HepG2 (cell line): ENCODE measurements around the gene HTR6. TPM values are rescaled to one million over a fixed set of nuclear protein-coding genes. Genes with fewer than 3 reads are reported as not detected.

Source experiments
- ATAC-seq: fragments of 200-7000 bp; cut with Tn5 transposase; 3 replicates; pipeline ENCODE4 v1.9.1; 2020; ENCODE audit warnings: mild to moderate bottlenecking, moderate library complexity
- BruUV-seq: library from RNA; stranded (reverse); fragments of 400-500 nt; replicated peaks from 2 replicates; lab custom pipeline; 2021; lab: Mats Ljungman, UMichigan
- CTCF ChIA-PET: fragments of 300-600 bp; formaldehyde crosslinking; extraction: SDS; loops from one replicate; lab custom pipeline; 2021; ENCODE audit warnings: low total read pairs, inconsistent platforms, low intra/inter-chr PET ratio; lab: Yijun Ruan, JAX
- POLR2A ChIA-PET: fragments of 350-600 bp; sonication (Branson Sonifier 250); formaldehyde crosslinking; loops from one replicate; lab custom pipeline; 2020; ENCODE audit warnings: antibody characterized with exemption, inconsistent platforms; lab: Yijun Ruan, JAX
- DNase-seq: peaks from one replicate; pipeline ENCODE4 v3.0.0-alpha.2; 2015; ENCODE audit warnings: low spot score
- FAIRE-seq: peaks from 3 replicates; lab custom pipeline; 2011; peaks lifted over from hg19 to GRCh38; lab: Jason Lieb, UNC
- H2AFZ ChIP-seq: one replicate; pipeline ENCODE4 v1.6.1; 2011; ENCODE audit warnings: low read length, inconsistent platforms
- H3K27ac ChIP-seq: fragments of 300-600 bp; 3 replicates; pipeline ENCODE4 v1.8.0; 2011; ENCODE audit warnings: mixed run types, mild to moderate bottlenecking, mixed read lengths, low read length, inconsistent platforms; ENCODE audit not compliant: insufficient read depth; ENCODE audit errors: extremely low read length
- H3K27me3 ChIP-seq, 2 experiments: fragments of 200-600 bp in 1 of 2; 2 replicates in 1 of 2; 3 replicates in 1 of 2; pipeline versions ENCODE4 v1.6.0 to v1.8.0; 2011; ENCODE audit warnings: low read length in 2 of 2, mild to moderate bottlenecking in 2 of 2, moderate library complexity in 2 of 2, inconsistent platforms in 1 of 2; ENCODE audit not compliant: insufficient read depth in 2 of 2, control insufficient read depth in 1 of 2
- H3K36me3 ChIP-seq, 2 experiments: fragments of 200-600 bp in 1 of 2; replicated peaks in 1 of 2; 2 replicates in 1 of 2; 3 replicates in 1 of 2; pipeline versions ENCODE4 v1.5.1 to v1.8.0; 2011; ENCODE audit warnings: low read length in 2 of 2, inconsistent platforms in 1 of 2; ENCODE audit not compliant: insufficient read depth in 2 of 2, control insufficient read depth in 1 of 2
- H3K4me1 ChIP-seq: 2 replicates; pipeline ENCODE4 v1.5.1; 2012; ENCODE audit warnings: low read length, inconsistent platforms; ENCODE audit not compliant: insufficient read depth
- H3K4me2 ChIP-seq: 2 replicates; pipeline ENCODE4 v1.6.0; 2011; ENCODE audit warnings: low read depth, low read length, inconsistent platforms
- H3K4me3 ChIP-seq, 3 experiments: fragments of 200-600 bp in 1 of 3; sonication (generic), shearing (Covaris generic) in 1 of 3; replicated peaks in 1 of 3; 2 replicates each; pipeline ENCODE4 v1.5.1; 2011 to 2016; ENCODE audit warnings: low read length in 3 of 3, inconsistent platforms in 2 of 3, low read depth in 2 of 3, mild to moderate bottlenecking in 2 of 3, control low read depth in 1 of 3, mixed read lengths in 1 of 3; ENCODE audit not compliant: insufficient read depth in 1 of 3
- H3K79me2 ChIP-seq: one replicate; pipeline ENCODE4 v1.6.1; 2011; ENCODE audit warnings: low read length, inconsistent platforms; ENCODE audit not compliant: insufficient read depth
- H3K9ac ChIP-seq: 2 replicates; pipeline ENCODE4 v1.6.0; 2011; ENCODE audit warnings: mild to moderate bottlenecking, low read depth, low read length, inconsistent platforms; ENCODE audit not compliant: insufficient read depth
- H3K9me3 ChIP-seq: 2 replicates; pipeline ENCODE4 v1.5.1; 2012; ENCODE audit warnings: mild to moderate bottlenecking, low read length
- H4K20me1 ChIP-seq: 2 replicates; pipeline ENCODE4 v1.6.0; 2011; ENCODE audit warnings: inconsistent platforms, mild to moderate bottlenecking, low read length, moderate library complexity; ENCODE audit not compliant: insufficient read depth
- CREB1 ChIP-seq, 2 experiments: fragments of 450-650 bp in 1 of 2; IDR thresholded peaks; 2 replicates each; pipeline ENCODE4 v1.6.1; 2016 to 2017; ENCODE audit warnings: control low read depth in 1 of 2, mild to moderate bottlenecking in 1 of 2, missing compliant biosample characterization in 1 of 2, missing genetic modification characterization in 1 of 2
- MXD4 ChIP-seq: IDR thresholded peaks from 2 replicates; pipeline ENCODE4 v1.6.1; 2016; ENCODE audit warnings: mild to moderate bottlenecking, missing biosample characterization, missing genetic modification reagents
- NBN ChIP-seq: fragments of 450-650 bp; conservative IDR thresholded peaks from 2 replicates; pipeline ENCODE4 v1.6.1; 2017
- NFE2L1 ChIP-seq: sonication (generic); formaldehyde crosslinking; IDR thresholded peaks from 2 replicates; pipeline ENCODE4 v1.4.0; 2020; ENCODE audit warnings: missing genetic modification reagents, mild to moderate bottlenecking, borderline replicate concordance
- NR0B2 ChIP-seq: sonication (generic); formaldehyde crosslinking; IDR thresholded peaks from 2 replicates; pipeline ENCODE4 v1.4.0; 2020; ENCODE audit warnings: mild to moderate bottlenecking, missing genetic modification reagents
- SAP130 ChIP-seq: IDR thresholded peaks from 2 replicates; pipeline ENCODE4 v1.6.1; 2016; ENCODE audit warnings: low read depth
- SATB2 ChIP-seq: sonication (generic); formaldehyde crosslinking; IDR thresholded peaks from 2 replicates; pipeline ENCODE4 v1.5.0; 2020; ENCODE audit warnings: missing genetic modification reagents
- SP140L ChIP-seq: sonication (generic); formaldehyde crosslinking; IDR thresholded peaks from 2 replicates; pipeline ENCODE4 v1.4.0; 2020; ENCODE audit warnings: missing genetic modification reagents, borderline replicate concordance
- U2AF2 ChIP-seq: fragments of 200-400 bp; formaldehyde crosslinking; IDR thresholded peaks from 2 replicates; pipeline ENCODE4 v1.6.1; 2017; ENCODE audit warnings: low read depth, mild to moderate bottlenecking, low read length
- ZNF720 ChIP-seq: sonication (generic); formaldehyde crosslinking; IDR thresholded peaks from 2 replicates; pipeline ENCODE4 v1.4.0; 2020; ENCODE audit warnings: missing genetic modification reagents
- ZNF747 ChIP-seq: sonication (generic); formaldehyde crosslinking; IDR thresholded peaks from 2 replicates; pipeline ENCODE4 v1.8.1; 2023; ENCODE audit warnings: missing genetic modification reagents, mild to moderate bottlenecking, borderline replicate concordance
- ZNF841 ChIP-seq: sonication (generic); formaldehyde crosslinking; IDR thresholded peaks from 2 replicates; pipeline ENCODE4 v1.8.1; 2023; ENCODE audit warnings: missing genetic modification reagents, borderline replicate concordance
- WGBS: methylation state at CpG from one replicate; pipeline ENCODE4 v1.1.6; 2017; ENCODE audit warnings: low lambda C conversion rate; 5-methylcytosine and 5-hydroxymethylcytosine counted together
- in situ Hi-C: cut with HindIII; loops from 2 replicates; pipeline ENCODE4 v1.10.0; 2017; ENCODE audit warnings: low pct_unique_long_range_greater_than_20kb; ENCODE audit not compliant: extremely low pct_ligation_motif_present
- intact Hi-C: fragments of 100-400 bp; cut with micrococcal nuclease; formaldehyde crosslinking; loops from one replicate; pipeline ENCODE4 v1.10.0; 2022; ENCODE audit not compliant: unreplicated experiment
- polyA plus RNA-seq, 8 experiments: library from polyadenylated mRNA; depleted of rRNA in 3 of 8; stranded (reverse) in 7 of 8; unstranded in 1 of 8; fragments of >200 nt; fragmentation: Illumina TruSeq in 4 of 8; extraction: Trizol in 4 of 8; gene quantifications; 2 replicates each; pipeline versions ENCODE4 v1.2.1 to v1.2.3, GENCODE V29; 2011 to 2016; ENCODE audit warnings: low read depth in 4 of 8, missing spikeins in 1 of 8, mixed read lengths in 1 of 8; ENCODE audit not compliant: insufficient read depth in 1 of 8
- total RNA-seq, 5 experiments: library from RNA; depleted of rRNA; stranded (reverse); fragments of >200 nt; fragmentation: Illumina TruSeq; extraction: Trizol; gene quantifications; 2 replicates each; pipeline ENCODE4 v1.2.3, GENCODE V29; 2016; ENCODE audit warnings: low read depth in 1 of 5
- TF ChIP-seq, protein P1 (sequence below): IDR thresholded peaks from 2 replicates; pipeline ENCODE4 v1.6.1; 2016
- TF ChIP-seq, protein P2 (sequence below): sonication (generic); formaldehyde crosslinking; IDR thresholded peaks from 2 replicates; pipeline ENCODE4 v1.4.0; 2020; ENCODE audit warnings: mild to moderate bottlenecking, missing genetic modification reagents
- TF ChIP-seq, protein P3 (sequence below): sonication (generic); formaldehyde crosslinking; IDR thresholded peaks from 2 replicates; pipeline ENCODE4 v1.8.0; 2022; ENCODE audit warnings: low read depth, missing genetic modification reagents

Gene HTR6
- total and polyA plus RNA-seq, 2 of the 13 experiments (the other 11 are each of a cell fraction or from before 2014, with no cell fraction given) = 0.04 TPM; not detected in 1

GRCh38 chr1:19620786-19621185 lies 43.9 kb upstream of the HTR6 start:
- Histone ChIP-seq H3K4me1 (peaks cover 63% of the 10 kb centered on the region), H3K4me2 (no peak overlapping the region), H3K9ac (no peak overlapping the region), H3K4me3 (no peak overlapping the region), H3K27ac (no peak overlapping the region), H2AFZ (no peak overlapping the region), H4K20me1 (no peaks in the 10 kb centered on the region; the same call in 1 of the 2 replicates), H3K9me3 (no peaks in the 10 kb centered on the region), H3K79me2 (peaks cover 10% of the 10 kb centered on the region), H3K27me3 (no peaks in the 10 kb centered on the region), H3K36me3 (peaks cover 5 to 8% of the 10 kb centered on the region in 2 experiments; a peak in 4 of 5 replicates)
- DNase-seq = no peak
- no TSS peak for BruUV-seq
- no peak for FAIRE-seq
- no peak for ATAC-seq
- intact Hi-C loops = loop anchor here (1.0 kb wide), 1 partner anchor 20 kb away; no protein-coding TSS in a partner anchor
- POLR2A ChIA-PET = interaction anchor here (1.0 to 1.4 kb wide), 3 partner anchors 20 to 23 kb away, joined by 3 to 9 read pairs (median 3); no protein-coding TSS in a partner anchor
- in situ Hi-C loops = no loop called here
- CTCF ChIA-PET = no interaction called here
- WGBS = 94% methylated on average over 3 of the region's 3 CpGs
- no peak for TF ChIP-seq SATB2 (CRISPR knock-in tag)
- no peak for TF ChIP-seq ZNF747
- TF ChIP-seq ZNF841 (CRISPR knock-in tag) = no peak
- TF ChIP-seq CREB1 (IDR thresholded peaks at IDR 0.05) = no peak
- no peak for TF ChIP-seq CREB1 (CRISPR knock-in tag; IDR thresholded peaks at IDR 0.05)
- no peak for TF ChIP-seq MXD4 (CRISPR knock-in tag)
- no peak for TF ChIP-seq NBN
- no peak for TF ChIP-seq SAP130
- TF ChIP-seq ZNF720 = no peak
- no peak for TF ChIP-seq NR0B2 (CRISPR knock-in tag)
- TF ChIP-seq, protein P1, sequence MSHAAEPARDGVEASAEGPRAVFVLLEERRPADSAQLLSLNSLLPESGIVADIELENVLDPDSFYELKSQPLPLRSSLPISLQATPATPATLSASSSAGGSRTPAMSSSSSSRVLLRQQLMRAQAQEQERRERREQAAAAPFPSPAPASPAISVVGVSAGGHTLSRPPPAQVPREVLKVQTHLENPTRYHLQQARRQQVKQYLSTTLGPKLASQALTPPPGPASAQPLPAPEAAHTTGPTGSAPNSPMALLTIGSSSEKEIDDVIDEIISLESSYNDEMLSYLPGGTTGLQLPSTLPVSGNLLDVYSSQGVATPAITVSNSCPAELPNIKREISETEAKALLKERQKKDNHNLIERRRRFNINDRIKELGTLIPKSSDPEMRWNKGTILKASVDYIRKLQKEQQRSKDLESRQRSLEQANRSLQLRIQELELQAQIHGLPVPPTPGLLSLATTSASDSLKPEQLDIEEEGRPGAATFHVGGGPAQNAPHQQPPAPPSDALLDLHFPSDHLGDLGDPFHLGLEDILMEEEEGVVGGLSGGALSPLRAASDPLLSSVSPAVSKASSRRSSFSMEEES (CRISPR knock-in tag) = no peak
- no peak for TF ChIP-seq NFE2L1 (CRISPR knock-in tag)
- TF ChIP-seq, protein P2, sequence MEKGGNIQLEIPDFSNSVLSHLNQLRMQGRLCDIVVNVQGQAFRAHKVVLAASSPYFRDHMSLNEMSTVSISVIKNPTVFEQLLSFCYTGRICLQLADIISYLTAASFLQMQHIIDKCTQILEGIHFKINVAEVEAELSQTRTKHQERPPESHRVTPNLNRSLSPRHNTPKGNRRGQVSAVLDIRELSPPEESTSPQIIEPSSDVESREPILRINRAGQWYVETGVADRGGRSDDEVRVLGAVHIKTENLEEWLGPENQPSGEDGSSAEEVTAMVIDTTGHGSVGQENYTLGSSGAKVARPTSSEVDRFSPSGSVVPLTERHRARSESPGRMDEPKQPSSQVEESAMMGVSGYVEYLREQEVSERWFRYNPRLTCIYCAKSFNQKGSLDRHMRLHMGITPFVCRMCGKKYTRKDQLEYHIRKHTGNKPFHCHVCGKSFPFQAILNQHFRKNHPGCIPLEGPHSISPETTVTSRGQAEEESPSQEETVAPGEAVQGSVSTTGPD = no peak
- TF ChIP-seq, protein P3, sequence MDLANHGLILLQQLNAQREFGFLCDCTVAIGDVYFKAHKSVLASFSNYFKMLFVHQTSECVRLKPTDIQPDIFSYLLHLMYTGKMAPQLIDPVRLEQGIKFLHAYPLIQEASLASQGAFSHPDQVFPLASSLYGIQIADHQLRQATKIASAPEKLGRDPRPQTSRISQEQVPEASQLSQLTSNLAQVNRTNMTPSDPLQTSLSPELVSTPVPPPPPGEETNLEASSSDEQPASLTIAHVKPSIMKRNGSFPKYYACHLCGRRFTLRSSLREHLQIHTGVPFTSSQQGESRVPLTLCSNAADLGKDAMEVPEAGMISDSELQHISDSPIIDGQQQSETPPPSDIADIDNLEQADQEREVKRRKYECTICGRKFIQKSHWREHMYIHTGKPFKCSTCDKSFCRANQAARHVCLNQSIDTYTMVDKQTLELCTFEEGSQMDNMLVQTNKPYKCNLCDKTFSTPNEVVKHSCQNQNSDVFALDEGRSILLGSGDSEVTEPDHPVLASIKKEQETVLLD (CRISPR knock-in tag) = no peak
- no peak for TF ChIP-seq U2AF2
- no peak for TF ChIP-seq SP140L (CRISPR knock-in tag)
